HG02840 (cell line): ENCODE measurements around the gene APOF.
"Not testable (repeated sequence)": the region's sequence is repeated elsewhere in the genome, so short reads cannot be mapped to it uniquely, and the experiment has no call there.

Experiments used
- ATAC-seq: cut with Tn5 transposase; IDR thresholded peaks from one replicate; pipeline ENCODE4 v1.9.1; 2021; ENCODE audit warnings: mild to moderate bottlenecking, moderate library complexity, moderate number of reproducible peaks; ENCODE audit not compliant: unreplicated experiment, low FRiP score

The APOF gene

DNA sequence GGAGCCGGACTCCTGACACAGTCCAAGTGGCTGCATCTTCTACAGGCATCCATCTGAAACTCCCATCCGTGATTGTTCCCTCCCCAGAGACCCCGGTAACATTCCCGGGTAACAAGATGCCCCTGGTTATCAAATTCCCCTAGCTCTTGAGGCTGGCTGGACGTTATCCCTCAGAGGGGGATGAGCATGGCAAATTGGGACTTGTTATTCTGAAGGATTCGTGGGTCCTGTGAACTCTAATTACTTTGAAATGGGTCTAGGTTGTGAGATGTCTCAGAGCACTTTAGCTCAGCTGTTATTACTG is 28.2 kb downstream of the APOF start:
- no peak for ATAC-seq

DNA sequence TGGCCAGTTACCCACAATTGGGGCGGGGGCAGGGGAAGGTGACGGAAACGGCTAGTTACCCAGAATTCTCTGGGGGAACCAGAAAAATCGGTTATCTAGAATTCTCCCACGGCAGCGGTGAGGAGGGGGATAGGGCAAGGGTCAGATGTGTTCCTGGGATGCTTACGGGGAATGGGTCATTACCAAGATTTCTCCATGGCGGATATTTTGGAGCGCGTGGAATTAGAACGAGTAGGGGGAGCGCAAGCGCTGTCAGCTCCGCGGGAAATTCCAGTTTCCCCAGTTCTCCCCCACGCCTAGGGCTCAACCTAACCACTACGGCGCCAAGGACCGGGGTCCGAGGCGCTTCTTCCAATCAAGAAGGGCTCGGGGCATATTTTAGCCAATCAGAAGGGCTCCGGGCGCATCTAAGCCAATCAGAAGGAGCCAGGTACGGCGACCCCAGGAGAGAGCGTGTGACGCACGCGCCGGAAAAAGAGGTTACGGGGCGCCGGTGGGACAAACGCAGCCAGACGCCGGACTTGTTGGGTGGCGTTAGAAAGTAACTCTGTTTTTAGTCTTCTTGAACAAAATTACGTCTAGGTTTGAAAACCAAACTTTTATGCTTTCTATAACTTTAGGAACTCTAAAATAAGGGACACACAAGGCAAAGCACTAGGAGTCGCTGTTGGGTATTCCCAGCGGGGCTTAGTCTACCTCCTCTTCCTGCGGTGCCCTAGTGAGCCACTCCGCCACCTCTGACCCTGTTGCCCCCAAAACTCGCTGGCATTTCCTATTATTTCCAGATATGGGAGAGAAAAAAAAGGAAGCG is 28.8 kb downstream of the APOF start, which contains the start of gene PAN2:
TSS of gene PAN2 (minus strand) at position 322 of the 811 bp plus-strand sequence. CDS start 906 bp downstream, outside the sequence.
- ATAC-seq, result peak; percentile 95

DNA sequence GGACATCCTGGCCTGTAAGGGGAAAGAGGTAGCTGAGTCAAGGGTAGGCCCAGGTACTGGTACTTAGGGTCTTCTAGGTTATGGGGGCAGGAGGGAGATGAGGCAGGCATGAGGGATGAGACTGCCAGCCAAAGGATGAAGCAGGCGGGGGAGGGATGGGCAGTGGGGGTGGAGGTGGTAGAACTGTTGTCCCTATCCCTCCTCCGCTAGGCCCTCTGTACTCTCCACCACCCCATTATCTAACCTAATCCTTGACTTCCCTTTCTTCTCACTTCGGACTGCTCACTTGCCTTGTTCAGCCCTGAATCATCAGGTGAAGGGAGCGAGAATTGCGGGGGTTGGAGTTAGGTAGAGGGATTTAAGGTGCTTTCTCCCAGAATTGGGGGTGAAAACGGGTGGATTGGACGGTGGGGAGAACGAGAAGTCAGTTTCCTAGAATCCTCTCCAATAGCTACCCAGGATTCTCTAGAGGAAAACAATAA is 29.4 kb downstream of the APOF start:
- no peak for ATAC-seq

DNA sequence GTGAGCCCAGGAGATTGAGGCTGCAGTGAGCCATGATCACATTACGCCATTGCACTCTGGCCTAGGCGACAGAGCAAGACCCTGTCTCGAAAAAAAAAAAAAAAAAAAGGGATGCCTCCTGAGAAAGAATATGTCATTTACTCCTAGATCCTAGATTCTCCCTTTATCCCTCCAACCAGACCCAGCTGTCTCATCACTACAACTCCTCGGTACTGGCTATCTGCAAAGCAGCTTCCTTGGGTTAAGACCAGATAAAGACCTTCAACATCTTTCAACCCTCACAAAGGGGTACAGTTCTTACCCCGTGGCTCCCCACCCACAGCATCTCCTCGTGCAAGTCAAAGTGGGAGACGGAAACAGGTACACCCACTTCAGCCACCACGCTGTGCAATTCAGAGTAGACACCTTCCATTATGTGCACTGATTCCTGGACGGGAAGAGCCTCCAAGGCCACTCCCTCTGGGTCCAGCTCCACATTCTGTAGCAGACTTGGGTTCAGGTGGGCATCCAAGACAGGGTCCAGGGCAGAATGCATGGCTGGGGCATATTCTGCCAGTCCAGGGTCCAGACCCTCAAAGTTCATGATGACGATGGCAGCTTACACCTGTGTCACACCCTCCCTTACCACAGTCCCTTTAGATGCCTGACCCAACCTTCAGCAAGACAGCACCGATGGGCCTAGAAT is 30.0 kb downstream of the APOF start:
- ATAC-seq, result no peak

DNA sequence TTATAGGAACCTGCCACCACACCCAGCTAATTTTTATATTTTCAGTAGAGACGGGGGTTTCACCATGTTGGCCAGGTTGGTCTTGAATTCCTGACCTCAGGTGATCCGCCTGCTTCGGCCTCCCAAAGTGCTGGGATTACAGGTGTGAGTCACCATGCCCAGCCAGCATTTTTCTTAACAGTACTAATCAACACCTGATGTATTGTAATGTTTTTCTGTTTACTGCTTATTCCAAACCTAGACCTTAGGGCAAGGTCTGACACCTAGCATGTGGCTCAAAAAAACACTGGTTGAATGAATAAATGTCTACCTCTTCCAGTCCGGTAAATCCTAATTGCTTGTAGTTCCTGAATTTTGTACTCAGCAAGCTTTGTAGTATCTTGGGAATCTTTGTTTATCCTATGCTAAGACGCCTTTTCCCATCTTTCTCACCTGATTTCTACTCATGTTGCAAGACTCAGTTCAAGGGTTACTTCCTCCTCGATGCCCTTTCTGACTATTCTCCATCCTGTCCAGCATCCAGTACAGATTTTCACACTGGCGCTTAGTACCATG is 31.6 kb downstream of the APOF start:
- ATAC-seq, result no peak

DNA sequence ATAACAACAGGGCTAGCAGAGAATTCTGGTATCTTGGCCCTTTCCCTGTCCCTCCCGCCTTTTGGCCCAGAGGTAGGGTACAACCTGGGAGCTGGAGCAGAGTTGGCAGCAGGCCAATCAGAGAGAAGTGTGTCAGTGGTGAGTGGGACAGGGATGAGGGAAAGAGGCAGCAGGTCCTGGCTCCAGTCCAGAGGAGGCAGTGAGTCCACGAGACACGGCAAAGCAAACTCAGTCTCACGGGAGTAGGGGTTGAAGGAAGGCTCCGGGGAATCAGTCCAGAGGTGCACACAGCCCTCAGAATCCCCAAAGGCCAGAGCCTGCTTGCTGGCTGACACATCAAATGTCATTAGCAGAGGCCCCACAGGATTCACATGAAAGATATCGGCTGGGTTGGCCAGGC is 36.1 kb downstream of the APOF start:
- ATAC-seq, result no peak

DNA sequence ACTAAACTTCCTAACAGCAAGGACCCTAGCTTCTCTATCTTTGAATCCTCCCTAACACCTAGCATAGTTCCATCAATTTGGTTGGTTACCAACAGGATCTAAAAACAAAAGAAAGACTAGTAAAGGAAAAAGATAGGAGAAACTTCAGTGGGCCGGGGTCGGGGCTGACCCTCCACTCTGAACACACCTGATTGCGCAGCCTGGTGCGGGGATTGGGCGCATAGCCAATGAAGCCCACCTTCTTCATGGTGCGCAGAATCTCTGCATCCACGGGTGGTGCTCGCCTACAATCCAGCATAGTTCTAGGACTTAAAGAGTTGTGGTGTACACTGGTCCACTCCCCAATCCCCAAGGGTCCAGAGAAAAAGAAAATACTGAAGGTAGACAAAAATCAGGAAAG is 36.5 kb downstream of the APOF start:
- no peak for ATAC-seq

DNA sequence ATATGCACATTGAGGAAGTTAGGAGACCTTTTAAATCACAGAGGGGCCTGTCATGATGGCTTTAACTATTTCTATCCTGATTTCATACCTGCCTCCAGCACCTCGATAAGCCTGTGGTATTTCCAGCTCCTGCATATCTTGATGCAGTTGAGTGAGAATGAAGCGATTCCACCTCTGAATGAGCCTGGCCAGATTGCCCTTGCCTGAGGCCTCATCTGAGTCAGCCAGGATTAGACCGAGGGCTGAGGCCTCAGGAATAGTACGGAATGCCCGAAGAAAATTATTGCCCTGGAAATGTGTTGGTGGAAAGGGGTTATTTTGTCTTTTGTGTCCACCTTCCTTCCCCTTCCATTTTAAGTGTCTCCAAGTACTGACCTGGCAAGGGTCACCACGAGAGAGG is 38.5 kb downstream of the APOF start:
- ATAC-seq, result no peak

DNA sequence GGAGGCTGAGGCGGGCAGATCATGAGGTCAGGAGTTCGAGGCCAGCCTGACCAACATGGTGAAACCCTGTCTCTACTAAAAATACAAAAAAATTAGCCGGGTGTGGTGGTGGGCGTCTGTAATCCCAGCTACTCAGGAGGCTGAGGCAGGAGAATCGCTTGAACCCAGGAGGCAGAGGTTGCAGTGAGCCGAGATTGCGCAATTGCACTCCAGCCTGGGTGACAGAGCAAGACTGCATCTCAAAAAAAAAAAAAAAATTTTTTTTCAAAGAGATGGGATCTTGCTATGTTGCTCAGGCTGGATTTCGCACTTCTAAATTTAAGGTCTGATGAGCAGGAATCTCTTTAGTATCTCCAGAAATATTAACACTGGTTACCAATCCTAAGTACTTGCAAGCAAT is 41.0 kb downstream of the APOF start:
- ATAC-seq, result not testable (repeated sequence)

DNA sequence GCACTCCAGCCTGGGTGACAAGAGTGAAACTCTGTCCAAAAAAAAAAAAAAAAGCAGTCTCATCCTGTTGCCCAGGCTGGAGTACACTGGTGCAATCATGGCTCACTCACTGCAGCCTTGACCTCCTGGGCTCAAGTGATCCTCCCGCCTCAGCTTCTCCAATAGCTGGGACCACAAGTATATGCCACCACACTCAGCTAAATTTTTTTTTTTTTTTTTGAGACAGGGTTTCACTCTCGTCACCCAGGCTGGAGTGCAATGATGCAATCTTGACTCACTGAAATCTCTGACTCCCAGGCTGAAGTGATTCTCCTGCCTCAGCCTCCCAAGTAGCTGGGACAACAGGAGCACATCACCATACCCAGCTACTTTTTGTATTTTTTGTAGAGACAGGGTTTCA is 41.6 kb downstream of the APOF start:
- no peak for ATAC-seq

DNA sequence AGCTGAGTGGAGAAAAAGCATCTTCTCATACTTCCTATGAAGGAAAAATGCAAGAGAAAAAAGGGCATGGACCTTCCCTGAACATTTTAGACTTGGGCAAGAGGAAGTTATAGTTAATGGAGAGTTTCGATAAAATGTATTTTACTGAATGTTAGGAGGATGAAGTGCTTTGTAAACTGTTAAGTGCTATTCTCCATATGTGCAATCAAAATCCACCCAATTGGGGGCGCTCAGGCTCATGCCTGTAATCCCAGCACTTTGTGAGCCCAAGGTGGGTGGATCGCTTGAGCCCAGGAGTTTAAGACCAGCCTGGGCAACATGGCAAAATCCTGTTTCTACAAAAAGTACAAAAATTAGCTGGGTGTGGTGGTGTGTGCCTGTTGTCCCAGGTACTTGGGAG is 45.0 kb downstream of the APOF start:
- no peak for ATAC-seq

DNA sequence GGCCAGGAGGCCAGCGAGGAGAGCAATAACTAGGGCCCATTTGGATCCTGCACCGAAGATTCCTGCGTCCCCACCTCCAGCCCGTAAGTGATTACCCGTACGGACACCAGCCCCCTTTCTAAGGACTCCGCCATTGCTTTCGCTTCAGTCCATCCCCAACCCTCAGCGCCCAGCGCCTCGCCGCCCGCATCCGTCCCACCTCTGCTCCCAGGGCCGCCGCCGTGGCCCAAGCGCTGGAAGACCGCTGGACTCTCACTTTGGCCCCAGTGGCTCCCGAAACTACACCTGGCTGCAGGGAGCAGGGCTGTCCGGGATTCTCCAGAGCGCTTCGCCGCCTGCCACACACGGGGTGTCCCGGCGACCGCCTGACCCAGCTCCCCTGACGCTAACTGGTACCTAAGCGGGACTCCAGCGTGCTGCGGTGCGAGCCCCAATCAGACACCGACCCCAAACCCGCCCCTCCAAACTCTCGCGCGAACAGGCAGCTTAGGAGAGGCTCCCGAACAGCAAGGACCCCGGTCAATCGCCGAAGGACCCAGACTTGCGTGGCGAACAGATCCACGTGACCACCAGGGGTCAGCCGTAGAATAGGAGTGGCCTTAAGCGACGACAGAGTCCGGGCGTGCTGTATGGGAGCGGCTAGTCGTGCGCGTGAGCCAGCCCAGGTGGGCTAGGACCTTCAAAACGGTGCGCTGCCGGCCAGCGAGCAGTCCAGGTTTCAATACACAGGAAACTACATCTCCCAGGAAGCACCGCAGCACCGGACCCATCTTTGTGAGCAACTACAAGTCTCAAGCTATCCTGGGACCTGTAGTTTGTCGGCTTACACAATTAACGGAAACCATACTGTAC is 46.8 kb downstream of the APOF start, which contains the start of gene CNPY2:
TSS of gene CNPY2 (minus strand) at position 367 of the 852 bp plus-strand sequence. CDS start 771 bp downstream, outside the sequence.
- peak; percentile 91 for ATAC-seq

DNA sequence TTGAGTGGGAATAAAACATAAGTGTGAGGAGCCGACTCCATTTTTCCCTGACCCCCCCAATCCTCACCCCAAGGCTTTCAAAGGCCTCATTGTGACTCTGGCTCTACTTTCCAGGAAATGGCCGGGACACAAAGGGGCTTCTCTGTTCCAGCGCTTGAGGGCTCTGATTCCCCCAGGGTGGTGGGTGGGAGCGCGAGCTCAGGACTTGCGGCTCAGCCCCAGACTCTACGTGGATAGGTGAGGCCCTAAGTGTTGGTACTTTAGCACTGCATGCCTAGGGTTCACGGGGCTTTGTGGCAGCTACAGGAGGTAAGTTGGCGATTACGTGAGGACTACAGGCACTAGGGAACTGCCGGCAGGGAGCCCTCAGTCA is 47.4 kb downstream of the APOF start:
- no peak for ATAC-seq

DNA sequence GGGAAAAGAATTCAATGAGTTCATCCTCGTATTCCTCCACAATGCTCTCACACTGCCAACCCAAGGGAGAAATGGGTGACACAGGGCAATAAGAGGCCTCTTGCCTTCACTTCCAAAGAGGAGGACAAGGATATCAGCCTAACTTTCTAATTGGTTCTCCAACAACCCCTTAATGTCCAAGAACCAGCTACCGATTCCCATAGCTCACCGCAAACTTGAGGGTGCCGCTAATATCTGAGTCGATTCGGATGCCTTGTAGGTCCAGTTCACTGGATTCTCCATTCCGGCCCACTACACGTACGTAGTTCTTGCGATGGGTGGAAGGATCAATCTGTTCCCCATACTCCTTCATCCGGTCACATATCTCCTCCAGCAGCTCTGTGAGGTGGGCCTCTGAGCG is 51.7 kb downstream of the APOF start:
- ATAC-seq, result no peak
